PFSK-1 (cell line): ENCODE data around the gene RUNX1.

Experiments used
- FOXP2 ChIP-seq: optimal IDR thresholded peaks from 2 replicates; pipeline ENCODE3; 2011; ENCODE audit warnings: borderline replicate concordance, control low read depth, inconsistent platforms; ENCODE audit not compliant: insufficient read depth; ENCODE audit errors: extremely low read length, extremely low read depth
- POLR2AphosphoS5 ChIP-seq: IDR thresholded peaks from 2 replicates; pipeline ENCODE4 v1.6.1; 2012; ENCODE audit warnings: low read depth, mild to moderate bottlenecking, control low read depth, low read length, moderate library complexity
- REST ChIP-seq, 2 experiments: IDR thresholded peaks; 2 replicates each; pipeline versions ENCODE4 v1.6.1 to v1.8.0; 2011 to 2012; ENCODE audit warnings: low read depth in 2 of 2, low read length in 2 of 2, control low read depth in 1 of 2, inconsistent platforms in 1 of 2, mild to moderate bottlenecking in 1 of 2, moderate library complexity in 1 of 2; ENCODE audit not compliant: insufficient read depth in 1 of 2
- SIN3A ChIP-seq: IDR thresholded peaks from 2 replicates; pipeline ENCODE4 v1.6.1; 2012; ENCODE audit warnings: mild to moderate bottlenecking, low read length, moderate library complexity, borderline replicate concordance; ENCODE audit not compliant: insufficient read depth
- TAF1 ChIP-seq: IDR thresholded peaks from 2 replicates; pipeline ENCODE4 v1.6.1; 2012; ENCODE audit warnings: low read length, control low read depth, borderline replicate concordance; ENCODE audit not compliant: insufficient read depth

Gene RUNX1

GRCh38 chr21:34926803-34927467, 122.2 kb downstream of the RUNX1 start:
- TF ChIP-seq FOXP2, result no peak
- no peak for TF ChIP-seq TAF1
- peak; percentile 50 to 65; a peak in 3 of 4 replicates for TF ChIP-seq REST (IDR thresholded peaks at IDR 0.05; ENCODE audit: insufficient read depth in 1 of 2, low read depth in 2 of 2, low read length in 2 of 2)
- no peak for TF ChIP-seq POLR2AphosphoS5
- TF ChIP-seq SIN3A, result no peak

GRCh38 chr21:34925597-34925996, 123.5 kb downstream of the RUNX1 start:
- TF ChIP-seq FOXP2 (no peak), SIN3A (no peak), REST (IDR thresholded peaks at IDR 0.05; ENCODE audit: insufficient read depth in 1 of 2, low read depth in 2 of 2, low read length in 2 of 2) (no peak), POLR2AphosphoS5 (no peak), TAF1 (no peak)

GRCh38 chr21:34924771-34925419, 124.2 kb downstream of the RUNX1 start:
- TF ChIP-seq POLR2AphosphoS5, result no peak

- TF ChIP-seq TAF1 (no peak), FOXP2 (no peak), POLR2AphosphoS5 (no peak), REST (IDR thresholded peaks at IDR 0.05; ENCODE audit: insufficient read depth in 1 of 2, low read depth in 2 of 2, low read length in 2 of 2) (no peak), SIN3A (no peak)
Observed at GRCh38 chr21:34924194-34924593, 124.9 kb downstream of the RUNX1 start.

GRCh38 chr21:34923626-34924025, 125.5 kb downstream of the RUNX1 start:
- TF ChIP-seq FOXP2 (no peak), POLR2AphosphoS5 (no peak), REST (IDR thresholded peaks at IDR 0.05; ENCODE audit: insufficient read depth in 1 of 2, low read depth in 2 of 2, low read length in 2 of 2) (no peak), SIN3A (no peak), TAF1 (no peak)
